Measurements from ENCODE around the gene DHX35.
"Not testable (repeated sequence)": the region's sequence is repeated elsewhere in the genome, so short reads cannot be mapped to it uniquely, and the experiment has no call there.

Gene DHX35

DNA sequence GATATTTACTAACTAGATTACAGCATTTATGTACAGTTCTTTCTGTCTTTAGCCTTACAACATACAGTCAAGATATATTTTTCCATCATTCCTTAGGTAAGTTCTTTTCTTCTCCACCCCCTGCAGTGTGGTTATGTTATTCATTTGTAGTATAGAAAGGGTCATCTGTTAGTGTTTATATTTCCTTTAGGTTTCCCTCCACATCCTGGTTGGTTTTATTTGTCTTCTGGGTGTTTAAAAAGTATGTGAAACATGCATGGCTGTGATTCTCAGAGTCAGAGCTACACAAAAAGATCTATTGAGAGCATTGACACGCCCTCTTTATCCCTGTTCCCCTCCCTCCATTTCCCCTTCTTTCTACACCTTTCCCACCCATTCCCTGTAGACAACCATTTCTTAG is 20.1 kb downstream of the DHX35 start:
- no peak for DNase-seq

DNA sequence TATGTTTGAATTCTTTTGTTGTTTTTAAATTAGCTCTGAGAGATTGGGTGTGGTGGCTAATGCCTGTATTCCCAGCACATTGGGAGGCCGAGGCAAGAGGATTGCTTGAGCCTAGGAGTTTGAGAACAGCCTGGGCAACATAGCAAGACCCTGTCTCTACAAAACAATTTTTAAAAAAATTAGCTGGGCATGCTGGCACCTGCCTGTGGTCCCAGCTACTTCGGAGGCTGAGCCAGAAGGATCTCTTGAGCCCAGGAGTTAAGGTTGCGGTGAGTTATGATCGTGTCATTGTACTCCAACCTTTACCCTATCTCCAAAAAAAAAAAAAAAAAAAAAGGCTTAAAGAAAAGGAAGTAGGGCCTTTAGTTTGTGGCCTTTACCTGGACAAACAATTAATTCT is 22.9 kb downstream of the DHX35 start:
- no peak for DNase-seq

DNA sequence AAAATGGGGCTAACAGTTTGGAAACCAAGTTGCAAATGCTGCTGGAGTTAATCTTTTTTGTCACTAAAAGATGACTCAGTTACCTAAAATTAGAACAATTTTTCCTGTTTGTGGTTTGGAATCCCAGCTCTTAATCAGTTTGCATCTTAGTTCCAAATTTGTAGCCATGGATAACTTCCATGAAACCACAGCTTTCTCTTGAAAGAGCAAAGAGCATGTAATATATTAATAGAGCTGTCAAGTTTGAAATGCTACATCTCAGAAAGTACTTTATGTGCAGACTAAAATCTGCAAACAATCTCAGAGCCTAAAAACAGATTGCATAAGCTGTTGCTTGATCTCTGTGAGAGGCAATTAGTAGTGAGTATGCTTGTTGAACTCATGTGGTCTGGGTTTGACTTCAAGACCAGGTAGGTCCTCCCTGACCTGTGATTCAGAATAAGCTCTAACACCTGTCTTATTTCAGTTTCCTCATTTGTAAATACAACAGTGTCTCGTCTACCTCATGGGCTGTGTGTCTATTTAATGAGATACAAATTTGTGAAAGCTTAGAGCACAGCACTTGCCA is 23.5 kb downstream of the DHX35 start:
- no peak for DNase-seq

DNA sequence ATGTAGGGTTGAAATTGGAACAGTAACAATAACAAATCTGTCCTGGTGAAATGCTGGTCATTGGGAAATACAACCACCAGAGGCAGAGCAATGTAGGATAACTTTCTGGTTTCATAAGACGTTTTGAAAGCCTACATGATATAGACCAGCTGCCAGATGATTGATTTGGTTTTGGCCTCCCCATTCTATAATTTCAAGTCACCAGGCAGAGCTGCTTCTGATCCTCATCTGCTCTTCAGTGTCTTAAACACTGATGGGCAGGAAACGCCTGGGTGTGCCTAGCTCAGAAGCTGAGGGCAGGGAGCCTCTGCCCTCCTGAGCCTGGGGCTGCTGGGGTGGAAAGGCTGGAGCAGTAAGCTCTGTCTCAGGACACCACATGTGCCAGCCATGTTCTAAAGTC is 24.5 kb downstream of the DHX35 start:
- DNase-seq: no peak

DNA sequence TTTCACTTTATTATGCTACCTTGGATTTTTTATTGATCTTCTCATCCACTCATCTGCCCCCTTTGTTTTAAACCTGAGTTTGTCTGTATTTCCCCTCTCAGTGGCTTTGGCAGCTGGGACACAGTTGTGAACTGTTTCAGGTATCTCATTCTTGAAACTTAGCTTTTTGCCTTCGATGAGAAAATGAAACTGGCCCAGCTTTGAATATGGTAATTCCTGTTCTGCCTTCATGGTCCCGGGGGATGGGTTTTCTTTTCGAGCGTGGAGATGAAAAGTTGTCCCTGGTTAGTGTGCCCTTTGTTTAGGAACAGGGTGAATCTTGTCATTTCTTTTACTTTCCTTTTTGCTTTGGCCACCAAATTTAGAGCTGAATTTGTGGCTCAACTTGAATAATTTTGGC is 25.6 kb downstream of the DHX35 start:
- no peak for DNase-seq

DNA sequence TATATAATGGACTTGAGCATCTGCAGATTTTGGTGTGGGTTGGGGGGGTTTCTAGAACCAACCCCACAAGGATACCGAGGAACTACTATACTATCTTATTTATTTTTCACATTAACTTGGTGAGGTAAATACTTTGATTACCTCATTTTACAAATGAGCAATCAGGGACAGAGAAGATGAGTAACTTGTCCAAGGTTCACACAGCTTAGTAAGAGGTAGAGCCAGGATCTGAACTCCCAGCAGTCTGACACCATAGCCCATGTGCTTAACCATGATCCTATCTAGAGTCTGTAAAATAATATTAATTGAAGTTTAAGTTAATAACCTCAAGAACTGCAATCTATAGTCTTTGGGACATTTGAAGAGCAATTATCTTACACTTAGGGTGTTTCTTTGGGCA is 28.6 kb downstream of the DHX35 start:
- no peak for DNase-seq

DNA sequence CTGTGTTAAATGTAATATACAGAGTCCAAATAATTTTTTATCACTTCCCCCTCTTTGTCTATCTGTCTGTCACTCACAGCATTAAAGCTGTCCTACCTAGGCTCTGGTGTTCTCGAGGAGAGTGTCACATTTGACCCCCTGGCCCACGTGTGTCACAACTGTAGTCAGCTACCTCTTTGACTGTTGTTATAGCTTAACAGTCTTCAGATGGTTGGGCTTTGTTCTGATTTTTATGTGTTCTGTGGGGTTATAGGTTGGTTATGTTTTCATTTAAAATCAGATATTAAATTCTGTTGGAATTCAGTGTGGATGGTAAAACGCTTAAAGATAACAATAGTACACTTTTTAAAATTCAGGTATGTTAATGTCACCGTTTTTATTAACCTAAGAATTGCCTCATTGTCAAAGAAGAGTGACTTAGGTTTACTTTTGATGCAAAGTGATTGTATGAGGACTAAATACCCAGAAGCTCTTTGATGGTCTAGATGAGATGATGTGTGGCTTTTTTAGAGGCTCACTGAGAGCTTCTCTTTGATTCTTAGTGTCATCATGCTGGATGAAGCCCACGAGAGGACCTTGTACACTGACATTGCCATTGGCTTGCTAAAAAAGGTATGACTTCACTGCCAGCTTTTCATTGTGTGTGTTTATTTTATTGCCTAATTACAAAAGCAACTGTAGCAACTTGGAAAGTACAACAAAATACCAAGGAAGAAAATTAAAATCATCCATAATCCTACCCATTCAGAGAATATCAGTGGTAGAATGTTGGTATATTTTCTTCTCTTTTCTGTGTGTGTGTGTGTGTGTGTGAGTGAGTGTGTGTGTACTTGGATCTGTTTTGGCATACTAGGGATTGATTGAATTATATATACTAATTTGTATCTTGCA is 29.9 kb downstream of the DHX35 start:
- DNase-seq: no peak

DNA sequence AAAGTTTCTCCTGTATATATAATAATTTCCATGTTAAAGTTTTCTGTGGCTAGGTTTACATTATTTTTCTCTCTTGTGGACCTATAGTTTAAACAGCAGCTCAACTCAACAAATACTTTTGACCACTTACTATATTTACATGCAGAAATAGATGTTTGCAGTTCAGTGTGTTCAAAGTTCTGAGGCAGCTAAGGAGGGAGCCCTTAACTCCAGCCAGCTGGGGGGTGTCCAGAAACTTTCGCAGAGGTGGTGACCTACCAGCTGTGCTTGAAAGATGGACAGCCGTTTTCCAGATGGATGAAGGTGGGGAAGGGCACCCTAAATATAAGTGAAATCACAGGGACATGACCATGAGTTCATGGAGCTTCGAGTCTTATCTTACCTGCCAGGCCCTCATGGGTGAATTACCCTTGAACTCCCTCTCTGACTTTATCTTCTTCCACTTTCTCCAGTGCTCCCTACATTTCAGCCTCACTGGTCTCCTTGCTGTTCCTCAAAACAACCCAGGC is 33.4 kb downstream of the DHX35 start:
- no peak for DNase-seq

DNA sequence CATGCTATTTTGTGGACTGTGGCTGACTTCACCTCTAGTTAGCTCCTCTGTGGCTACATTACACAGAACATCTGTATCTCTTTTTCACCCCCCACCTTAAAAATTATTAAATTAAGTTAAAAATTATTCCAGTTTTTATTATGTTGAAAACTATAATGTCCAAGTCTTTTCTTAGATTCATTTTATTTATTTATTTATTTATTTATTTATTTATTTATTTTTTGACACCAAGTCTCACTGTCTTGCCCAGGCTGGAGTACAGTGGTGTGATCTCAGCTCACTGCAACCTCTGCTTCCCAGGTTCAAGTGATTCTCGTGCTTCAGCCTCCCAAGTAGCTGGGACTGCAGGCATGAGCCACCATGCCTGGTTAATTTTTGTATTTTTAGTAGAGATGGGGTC is 34.7 kb downstream of the DHX35 start:
- not testable (repeated sequence) for DNase-seq

DNA sequence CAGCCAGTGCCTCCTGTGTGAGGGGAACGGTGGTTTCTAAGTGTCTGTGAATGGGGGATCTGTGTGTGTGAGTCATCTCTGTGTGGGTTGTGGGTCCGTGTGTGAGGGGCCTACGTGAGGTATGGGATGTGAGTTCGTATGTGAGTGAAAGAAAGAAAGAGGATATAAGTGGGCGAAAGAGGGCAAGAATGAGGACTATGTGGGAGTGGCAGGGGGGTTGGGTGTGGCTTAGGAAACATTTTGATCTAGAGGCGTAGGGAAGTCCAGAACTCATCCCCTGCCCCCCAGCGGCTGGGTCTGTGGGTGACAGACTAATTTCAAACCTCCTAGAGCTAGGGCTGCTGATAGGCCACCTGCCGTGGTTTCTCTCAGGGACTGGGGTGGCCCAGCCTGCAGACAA is 35.5 kb downstream of the DHX35 start:
- no peak for DNase-seq

DNA sequence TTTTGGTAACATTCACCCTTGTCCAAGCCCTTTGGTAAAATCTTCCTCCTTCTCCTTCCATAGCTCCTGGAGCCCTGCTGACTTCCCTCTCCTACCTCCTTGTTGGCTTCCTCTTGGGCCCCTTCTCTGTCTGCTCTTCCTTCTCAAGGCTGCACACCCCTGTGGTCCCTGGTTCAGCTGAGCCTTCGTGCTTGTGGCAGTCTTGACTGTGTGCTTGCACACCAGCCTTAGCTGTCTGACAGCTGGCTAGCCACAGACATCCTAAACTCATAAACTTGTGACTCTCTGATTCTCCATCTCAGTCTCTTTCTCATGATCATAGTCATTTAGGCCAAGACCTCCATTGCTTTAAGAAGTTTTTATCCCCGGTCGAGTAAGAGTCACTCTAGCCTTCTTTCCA is 37.1 kb downstream of the DHX35 start:
- DNase-seq: no peak

DNA sequence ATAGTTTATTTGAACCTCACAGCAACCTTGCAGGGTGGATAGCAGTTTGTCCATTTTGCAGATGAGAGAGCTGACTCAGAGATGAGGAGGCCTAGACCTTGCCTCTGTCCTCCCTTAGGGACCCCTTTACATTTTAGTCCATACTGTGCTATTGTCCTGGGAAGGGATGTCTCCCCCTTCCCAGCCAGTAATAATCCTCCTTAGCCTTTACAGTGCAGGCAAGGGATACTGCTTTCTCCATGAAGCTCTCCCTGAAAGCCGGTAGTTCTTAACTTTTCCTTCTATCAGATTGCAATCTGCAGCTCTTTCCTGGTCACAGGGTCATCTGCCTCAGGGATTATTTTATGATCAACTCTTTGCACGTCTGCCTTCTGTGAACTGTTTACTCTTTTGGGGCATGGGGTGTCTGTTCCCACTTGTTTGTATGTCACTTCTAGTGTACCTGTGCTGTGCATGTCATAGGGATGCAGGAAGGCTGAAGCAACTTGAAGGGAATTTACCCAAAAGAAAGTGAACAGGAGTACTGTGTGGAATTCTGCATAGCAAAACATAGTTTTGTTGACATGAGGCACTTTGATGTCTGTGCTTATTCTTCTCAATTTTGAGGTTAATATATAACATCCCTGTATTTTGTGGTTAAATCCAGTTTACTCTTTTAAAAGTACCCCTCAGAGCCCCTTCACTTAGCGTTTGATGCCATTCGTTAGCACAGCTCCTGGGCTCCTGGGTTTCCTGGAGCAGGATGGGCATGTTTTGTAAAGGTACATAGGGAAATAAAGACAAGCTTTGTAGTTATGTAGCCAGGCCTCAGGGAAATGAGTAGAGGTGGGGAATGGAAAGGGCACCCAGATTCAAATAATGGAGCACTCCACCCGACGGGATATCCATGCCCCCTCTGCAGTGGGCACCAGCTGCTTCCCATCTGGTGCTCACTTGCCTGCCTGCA is 38.1 kb downstream of the DHX35 start:
- DNase-seq: no peak

DNA sequence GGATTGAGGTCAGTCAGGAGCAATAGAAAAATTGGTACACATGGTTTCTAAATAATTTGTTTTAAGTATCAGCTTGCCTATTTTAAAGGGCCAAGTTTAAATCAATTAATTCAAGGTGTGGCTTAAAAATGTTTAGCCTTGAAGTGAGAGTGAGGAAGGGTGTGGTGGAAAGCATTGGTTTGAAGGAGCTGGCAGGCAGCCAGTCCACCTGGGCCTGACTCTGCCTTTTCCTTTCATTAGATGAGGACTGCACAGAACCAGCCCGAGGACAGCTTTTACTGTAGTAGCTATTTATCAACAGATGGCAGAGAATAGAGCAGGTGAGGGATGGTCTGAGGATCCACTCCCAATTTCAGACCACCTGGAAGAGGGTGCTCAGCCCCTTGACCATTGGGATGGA is 42.4 kb downstream of the DHX35 start:
- peak; percentile 75 for DNase-seq

DNA sequence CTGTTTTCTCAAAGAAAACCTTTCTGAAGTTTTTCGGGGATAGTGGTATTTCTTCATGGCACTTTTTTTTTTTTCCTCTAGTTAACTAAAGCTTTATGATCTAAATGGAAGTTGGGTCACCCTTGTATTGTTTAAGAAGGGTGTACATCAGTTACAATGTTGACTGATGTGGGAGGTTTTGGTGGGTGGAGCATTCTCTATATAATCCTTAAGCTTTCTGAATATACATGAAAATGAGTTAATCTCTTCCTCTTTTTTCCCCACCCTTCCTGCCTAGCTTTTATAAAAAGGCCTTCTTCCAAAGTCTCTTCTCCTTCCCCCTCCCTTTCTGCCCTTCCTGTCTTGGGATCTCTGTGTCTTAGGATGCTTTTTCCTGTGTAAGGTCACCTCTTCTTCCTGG is 47.2 kb downstream of the DHX35 start:
- no peak for DNase-seq

DNA sequence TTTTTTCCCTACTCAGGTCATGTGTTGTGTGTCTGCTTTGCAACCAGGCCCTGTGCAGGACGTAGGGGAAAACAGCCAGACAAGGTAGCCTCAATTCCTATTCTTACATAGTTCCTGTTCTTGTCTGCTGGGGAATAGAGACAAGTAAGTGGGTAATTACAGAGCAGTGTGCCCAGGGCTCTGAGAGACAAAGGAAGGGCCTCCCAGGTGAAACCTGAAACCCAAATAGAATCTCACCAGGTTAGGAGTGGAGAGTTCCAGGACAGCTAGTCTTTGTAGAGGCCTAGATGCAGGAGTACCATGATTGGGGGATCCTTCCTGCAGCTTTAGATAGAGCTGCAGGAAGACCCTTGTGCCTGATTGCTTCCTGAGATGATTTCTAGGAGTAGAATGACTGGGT is 48.4 kb downstream of the DHX35 start:
- no peak for DNase-seq

DNA sequence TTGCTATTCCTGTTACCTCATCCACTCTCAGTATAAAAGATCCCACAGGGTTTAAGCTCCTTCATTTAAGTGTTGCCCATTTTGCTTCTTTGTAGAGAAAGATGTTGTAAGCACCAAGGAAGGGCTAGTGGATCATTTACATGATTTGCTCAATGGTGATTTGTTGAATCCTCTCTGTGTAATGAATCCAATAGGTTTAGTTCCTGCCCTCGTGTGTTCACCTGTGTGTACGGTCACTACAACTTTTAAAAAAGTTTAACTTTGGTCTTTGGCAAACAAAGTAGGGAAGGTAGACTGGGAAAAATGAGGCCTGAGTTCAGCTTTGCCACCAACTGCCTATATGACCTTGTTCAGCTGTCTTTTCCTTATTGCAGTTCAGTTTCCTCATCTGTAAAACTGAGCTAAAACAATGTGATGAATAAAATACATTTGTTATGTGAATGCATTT is 51.5 kb downstream of the DHX35 start:
- no peak for DNase-seq

DNA sequence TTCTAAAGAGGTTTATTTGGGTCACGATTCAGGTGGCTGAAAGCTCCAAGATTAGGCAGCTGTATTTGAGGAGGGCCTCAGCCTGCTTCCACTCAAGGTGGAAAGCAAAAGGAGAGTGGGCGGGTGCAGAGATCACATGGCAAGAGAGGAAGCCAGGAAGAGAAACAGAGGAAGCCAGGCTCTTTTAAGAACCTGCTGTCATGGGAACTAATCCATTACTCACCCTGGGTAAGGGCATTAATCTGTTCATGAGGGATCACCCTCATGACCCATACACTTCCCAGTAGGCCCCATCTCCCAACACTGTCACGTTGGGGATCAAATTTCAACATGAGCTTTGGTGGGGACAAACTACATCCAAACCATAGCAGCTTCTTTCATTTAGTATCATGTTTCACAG is 53.9 kb downstream of the DHX35 start:
- no peak for DNase-seq

DNA sequence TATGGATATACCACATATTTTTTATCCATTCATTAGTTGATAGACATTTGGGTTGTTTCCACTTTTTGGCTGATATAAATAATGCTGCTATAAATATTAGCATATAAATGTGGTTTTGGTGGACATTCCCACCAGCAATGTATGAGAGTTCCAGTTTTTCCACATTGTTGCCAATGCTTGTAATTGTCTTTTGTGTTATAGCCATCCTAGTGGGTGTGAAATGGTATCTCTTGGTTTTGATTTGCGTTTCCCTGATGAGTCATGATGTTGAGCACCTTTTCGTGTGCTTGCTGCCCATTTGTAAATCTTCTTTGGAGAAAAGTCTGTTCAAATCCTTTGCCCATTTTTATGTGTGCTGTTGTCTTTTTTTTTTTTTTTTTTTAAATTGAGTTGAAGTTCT is 54.4 kb downstream of the DHX35 start:
- DNase-seq: no peak

DNA sequence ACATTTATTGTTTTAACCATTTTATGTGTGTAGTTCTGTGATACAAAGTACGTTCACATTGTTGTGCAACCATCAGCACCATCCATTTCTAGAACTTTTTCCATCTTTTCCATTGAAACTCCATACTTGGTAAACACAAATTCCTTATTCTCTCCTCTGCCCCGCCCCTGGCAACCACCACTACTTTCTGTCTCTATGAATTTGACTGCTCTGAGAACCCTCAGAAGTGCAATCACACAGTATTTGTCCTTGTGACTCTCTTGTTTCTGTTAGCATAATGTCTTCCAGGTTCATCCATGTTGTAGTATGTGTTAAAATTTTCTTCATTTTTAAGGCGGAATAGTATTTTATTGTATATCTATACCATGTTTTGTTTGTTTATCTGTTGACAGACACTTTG is 56.9 kb downstream of the DHX35 start:
- no peak for DNase-seq

DNA sequence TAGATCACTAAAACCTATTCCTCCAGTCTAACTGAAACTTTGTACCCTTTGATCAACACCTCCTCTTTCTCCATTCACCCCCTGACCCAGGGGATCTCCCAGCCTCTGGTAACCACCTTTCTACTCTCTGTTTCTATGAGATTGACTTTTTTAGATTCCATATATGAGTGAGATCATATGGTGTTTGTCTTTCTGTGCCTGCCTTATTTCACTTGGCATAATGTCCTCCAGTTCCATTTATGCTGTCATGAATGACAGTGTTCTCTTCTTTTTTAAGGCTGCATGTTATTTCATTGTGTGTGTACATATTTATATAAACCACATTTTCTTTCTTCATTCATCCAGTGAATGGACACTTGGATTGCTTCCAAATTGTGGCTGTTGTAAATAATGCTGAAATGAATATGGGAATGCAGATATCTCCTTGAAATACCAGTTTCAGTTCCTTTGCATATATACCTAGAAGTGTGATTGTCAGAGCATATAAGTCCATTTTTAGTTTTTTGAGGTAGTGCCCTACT is 57.7 kb downstream of the DHX35 start:
- DNase-seq: no peak

DNA sequence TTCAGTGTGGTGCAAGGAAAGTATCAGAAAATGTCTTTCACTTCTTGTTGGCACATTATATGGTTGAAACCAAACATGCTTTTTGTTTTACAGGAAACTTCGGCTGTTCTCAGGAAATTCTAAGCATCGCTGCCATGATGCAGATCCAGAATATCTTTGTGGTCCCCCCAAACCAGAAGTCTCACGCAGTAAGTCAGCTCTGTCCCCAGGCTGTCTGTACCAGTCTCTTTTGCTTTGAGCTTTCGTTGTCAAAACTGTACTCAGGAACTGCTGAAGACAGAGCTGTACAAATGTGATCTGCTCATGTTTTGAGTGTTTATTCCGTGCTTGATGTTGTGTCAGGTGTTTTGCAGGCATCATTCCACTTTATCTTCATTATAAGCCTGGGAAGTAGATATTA is 59.6 kb downstream of the DHX35 start:
- DNase-seq: no peak

DNA sequence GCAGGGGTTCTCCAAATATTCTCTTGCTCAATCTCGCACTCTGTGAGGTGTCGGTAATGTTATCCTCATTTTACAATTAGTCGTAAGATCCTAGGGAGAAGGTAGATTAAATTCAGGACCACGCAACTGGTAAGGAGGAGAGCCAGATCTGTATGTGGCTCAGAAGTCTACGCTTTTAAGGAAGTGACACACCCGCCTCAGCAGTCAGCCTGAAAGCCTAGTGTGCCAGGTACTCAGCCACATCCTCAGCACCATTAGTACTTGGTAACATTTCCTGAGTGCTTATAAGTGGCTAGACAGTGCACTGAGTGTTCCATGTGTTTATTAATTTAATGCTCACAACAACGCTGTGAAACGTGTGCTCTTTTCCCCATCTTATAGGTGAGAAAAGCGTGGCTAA is 63.7 kb downstream of the DHX35 start:
- no peak for DNase-seq

DNA sequence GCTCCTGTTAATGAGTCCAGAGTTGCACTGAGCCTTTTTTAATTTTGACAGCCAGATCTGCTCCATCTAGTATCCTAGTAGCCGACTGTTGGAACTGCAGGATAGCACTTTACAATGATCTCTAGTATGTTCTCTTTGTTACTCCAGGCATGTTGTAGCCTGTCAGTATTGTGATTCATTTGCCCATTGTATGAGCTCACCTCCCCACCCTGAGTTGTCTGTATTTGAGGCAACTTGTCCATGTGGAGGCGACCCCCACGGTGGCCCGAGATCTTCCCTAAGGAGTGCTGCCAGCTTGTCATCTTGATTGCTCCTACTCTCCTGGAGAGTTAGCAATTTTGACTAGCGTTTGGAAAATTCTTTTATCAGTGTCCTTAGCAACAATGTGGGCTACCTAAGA is 67.2 kb downstream of the DHX35 start:
- DNase-seq: no peak

All from NCI-H1417 treated with DMSO at 0.1 percent for 48 hours (cell line).